HG03025 (cell line): Measurements from ENCODE around the gene OLA1.

ENCODE experiments used
- ATAC-seq: cut with Tn5 transposase; IDR thresholded peaks from one replicate; pipeline ENCODE4 v1.9.1; 2021; ENCODE audit warnings: mild to moderate bottlenecking, moderate library complexity; ENCODE audit not compliant: unreplicated experiment, low FRiP score

Gene OLA1

DNA sequence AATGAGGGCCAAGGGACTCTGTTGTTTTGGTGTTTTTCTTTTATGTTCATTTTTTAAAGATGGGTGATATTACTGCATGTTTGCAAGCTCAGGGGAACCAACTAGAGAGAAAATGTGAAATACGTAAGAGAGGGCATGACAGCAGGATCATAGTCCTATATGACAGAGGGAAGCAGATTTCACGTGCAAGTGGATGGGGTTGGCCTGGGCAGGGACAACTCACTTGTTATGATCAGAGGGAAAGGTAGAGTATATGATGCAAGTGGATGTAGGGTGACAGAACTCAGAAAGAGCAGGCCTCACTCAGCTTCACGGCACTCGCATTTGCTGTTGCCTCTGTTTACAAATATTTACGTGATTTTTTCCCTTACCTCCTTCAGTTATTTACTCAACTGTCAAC is 67.0 kb downstream of the OLA1 start:
- ATAC-seq = no peak

DNA sequence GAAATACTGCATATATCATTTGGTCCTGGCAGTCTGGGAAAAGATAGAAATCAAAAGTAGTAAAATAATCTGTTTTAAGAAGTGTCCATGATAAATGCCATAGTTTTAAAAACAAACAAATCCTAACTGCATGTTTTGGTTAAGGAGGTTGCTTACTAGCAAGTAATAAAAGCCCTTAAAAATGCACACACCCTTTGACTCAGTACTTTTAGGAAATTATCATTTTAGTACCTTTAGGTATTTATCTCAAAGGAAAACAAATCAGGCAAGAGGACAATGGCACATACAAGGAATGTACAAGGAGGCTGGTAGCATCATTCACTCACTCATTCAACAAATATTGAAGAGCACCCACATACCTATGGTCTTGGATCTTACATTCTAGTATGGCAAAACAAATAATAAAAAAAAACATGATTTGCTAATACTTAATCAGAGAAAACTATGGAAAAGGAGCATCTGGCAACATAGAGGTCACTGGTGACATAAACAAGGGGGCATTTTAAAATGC is 67.6 kb downstream of the OLA1 start:
- no peak for ATAC-seq

DNA sequence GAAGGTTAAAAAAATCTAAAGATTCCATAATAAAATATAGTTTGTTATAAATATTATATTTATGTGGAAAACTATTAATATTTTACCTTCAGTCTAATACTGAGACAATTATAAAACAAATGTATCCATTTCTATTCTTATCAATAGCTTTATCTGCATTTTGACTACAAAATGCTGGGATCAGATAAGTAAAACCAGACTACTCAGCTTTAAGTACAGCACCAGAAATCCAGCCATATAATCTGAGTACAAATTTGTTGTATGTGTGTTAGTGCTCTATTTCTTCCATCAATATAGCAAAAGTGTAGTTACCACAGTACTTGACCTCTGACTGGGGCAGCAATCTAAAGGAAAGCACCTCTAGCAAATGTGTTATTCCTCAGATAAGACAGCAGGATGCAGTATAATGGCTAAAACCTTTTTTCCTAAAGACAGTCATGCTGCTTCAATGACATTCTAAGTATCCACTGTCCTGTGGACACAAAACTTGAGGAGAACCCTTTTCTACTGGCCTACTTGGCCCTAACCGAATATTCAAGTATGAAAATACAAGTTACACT is 68.1 kb downstream of the OLA1 start:
- ATAC-seq = no peak

DNA sequence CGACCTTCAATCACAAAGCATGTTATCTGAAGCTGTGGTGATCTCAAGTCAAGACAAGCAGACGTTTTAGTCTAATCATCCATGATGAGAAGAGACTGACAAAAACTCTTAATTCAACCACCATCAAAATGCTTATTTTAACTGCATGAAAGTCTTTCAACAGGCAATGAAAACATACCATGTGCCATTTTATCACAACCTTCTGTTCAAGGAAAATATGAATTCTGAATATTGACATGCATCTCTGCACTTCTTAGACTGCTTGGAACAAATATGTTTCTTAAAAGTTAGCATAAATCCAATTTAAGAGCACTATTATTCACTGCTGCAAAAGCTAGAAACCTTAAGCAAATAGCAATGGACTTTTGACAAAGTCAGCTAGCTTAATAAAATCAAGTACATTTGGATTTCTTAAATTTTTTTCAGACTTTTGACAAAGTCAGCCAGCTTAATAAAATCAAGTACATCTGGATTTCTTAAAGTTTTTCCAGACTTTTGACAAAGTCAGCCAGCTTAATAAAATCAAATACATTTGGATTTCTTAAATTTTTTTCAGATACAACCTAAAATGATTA is 70.9 kb downstream of the OLA1 start:
- ATAC-seq = no peak

DNA sequence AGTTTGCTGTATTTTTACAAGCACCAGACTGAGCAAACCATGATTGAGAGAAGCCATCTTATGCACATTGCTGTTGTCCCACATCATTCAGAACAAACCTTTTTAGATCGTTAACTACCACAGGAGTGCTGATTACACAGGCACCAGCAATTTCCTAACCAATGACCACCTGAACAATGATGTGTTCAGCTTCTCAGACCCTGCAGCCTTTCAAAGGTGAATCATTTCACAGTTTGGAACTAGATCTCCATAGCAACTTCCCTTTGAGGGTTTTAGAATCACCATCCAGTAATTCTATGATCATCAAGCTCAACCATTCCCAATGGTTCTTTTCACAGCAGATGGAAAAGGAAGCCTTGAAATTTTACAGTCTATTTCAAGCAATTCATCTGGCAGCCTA is 71.4 kb downstream of the OLA1 start:
- no peak for ATAC-seq

DNA sequence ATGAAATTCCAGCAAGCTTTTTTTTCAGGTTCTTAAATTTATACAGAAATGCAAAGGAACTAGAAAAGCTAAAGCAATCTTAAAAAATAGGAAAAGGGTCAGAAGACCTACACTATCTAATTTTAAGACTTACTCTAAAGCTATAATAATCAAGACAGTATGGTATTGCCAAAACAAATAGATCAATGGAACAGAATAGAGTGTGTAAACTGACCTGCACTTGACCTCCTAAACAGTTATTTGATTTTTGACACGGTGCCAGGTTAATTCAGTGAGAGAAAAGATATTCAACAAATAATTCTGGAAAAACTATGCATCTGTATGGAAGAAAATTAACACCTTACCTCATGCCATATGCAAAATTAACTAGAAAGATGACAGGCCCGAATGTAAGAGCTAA is 73.6 kb downstream of the OLA1 start:
- ATAC-seq = no peak

DNA sequence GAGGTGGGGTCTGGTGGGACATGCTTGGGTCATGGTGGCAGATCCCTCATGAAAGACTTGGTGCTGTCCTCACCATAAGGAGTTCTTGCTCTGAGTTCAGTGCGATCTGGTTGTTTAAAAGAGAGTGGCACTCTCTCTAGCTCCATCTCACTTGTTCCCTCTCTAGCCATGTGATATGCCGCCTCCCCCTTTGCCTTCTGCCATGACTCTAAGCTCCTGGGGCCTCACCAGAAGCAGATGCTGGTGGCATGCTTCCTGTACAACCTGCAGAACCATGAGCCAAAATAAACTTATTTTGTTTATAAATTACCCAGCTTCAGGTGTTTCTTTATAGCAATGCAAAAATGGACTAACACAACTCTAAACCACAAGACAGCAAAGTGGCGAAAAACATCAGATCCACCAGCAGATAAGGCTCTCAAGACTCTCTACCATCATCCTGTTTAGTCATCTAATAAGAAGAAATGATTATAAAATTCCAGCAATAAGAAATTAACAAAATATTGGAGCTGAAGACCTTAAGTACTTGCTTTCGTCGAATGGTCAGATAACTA is 75.5 kb downstream of the OLA1 start:
- ATAC-seq = no peak

DNA sequence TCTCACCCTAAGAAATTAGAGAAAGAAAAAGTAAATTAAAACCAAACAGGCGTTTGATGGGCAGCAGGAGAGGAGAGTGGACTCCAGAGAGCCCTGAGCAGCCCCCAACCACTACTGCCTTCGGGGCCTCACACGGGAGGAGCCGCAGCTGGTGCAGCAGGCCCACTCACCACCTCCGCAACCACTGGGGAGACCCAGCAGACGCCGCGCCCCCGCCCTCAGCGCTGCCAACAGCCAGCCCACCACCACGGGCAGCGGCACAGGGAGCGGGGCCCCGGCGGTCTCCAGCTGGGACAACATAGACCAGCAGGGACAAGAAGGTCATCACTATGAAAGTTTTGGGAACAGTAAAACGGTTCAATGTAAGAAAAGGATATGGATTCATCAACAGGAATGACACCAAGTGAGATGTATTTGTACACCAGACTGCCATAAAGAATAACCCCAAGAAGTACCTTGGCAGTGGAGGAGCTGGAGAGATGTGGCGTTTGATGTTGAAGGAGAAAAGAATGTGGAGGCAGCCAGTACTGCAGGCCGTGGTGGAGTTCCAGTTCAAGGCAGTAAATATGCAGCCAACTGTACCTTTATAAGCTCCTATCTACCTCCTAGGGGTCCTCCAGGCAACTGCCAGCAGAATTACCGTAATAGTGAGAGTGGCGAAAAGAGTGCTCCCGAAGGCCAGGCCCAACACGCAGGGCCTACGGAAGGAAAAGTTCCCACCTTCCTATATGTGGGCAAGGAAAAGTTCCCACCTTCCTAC is 76.5 kb downstream of the OLA1 start:
- no peak for ATAC-seq

DNA sequence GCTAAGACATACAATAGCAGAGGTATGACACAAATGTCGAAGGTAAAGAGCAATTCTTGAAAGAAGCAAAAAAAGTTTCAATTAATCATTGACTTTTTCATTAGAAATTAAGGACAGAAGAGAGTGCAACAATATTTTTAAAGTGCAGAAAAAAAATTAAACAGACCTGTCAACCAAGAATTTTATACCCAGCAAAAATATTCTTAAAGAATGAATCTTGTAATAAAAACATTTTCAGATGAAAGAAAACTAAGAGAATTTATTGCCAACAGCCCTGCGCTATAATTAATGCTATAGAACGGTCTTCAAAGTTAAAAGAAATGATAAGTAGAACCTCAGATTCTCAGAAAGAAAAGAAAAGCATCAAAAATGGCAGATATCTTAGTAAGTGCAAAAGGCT is 79.0 kb downstream of the OLA1 start:
- no peak for ATAC-seq

DNA sequence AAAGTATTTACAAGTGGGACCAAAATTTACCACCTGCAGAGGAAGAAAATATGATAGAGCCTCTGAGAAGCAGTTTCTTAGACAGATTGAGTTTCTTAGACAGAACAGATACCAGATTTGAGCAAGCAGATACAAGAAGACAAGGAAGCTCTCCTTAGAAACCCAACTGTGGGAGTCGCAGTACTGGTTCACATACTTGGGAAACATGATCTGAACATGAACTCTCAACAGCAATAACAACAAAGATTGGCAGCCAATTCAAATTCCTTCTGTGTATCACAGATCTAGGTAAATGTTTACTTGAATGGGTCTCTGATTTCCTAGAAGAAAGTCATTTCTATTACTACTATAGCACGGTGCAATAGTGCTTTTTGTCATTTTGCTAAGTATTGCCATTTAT is 82.1 kb downstream of the OLA1 start:
- ATAC-seq = no peak

DNA sequence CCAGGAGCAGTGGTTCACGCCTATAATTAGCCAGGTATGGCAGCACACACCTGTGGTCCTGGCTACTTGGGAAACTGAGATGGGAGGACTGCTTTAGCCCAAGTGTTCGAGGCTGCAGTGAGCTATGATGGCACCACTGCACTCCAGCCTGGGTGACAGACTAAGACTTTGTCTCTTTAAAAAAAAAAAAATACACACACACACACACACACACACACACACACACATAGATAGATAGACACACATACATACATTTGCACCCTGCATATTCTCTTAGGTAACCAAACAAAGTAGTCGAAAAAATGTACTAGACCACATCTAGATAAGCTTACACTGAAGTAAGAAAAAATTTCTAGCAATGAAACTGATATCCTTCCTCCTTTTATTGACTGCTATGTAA is 86.8 kb downstream of the OLA1 start:
- ATAC-seq = no peak

DNA sequence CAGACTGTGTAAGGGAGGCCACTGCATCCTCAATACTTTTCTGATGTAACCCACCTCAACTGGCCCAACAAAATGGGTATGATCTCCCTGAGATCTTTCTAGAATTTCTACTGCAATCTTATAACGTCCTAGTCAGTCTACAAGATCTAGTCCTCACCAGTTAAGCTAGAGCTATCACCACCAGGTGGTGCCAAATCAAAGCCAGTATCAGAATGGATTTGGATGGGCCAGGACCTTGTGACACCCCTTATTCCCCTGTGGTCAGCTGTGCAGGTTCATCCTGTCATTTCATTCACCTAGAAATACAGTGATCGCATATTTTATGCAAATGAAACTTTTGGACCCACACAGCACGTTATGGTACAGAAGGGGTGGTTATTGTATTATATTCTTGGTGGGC is 90.3 kb downstream of the OLA1 start:
- no peak for ATAC-seq

DNA sequence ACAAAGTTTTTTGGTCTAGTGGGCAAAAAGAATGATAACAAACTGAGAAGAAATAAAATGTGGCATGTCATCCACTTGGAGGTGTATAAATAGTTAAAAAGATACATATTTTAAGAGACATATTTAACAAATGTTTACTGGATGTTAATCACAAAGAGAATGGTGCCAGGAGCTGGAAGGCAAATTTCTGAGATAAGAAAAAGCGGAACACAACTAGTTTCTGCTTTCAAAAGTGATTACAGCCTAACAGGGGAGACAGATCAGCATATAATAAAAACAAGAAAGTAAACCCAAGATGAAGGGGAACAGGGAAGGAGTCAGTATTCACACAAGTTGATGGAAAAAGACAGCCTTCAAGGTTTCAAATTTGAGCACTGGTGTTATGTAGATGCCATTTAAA is 91.3 kb downstream of the OLA1 start:
- no peak for ATAC-seq

DNA sequence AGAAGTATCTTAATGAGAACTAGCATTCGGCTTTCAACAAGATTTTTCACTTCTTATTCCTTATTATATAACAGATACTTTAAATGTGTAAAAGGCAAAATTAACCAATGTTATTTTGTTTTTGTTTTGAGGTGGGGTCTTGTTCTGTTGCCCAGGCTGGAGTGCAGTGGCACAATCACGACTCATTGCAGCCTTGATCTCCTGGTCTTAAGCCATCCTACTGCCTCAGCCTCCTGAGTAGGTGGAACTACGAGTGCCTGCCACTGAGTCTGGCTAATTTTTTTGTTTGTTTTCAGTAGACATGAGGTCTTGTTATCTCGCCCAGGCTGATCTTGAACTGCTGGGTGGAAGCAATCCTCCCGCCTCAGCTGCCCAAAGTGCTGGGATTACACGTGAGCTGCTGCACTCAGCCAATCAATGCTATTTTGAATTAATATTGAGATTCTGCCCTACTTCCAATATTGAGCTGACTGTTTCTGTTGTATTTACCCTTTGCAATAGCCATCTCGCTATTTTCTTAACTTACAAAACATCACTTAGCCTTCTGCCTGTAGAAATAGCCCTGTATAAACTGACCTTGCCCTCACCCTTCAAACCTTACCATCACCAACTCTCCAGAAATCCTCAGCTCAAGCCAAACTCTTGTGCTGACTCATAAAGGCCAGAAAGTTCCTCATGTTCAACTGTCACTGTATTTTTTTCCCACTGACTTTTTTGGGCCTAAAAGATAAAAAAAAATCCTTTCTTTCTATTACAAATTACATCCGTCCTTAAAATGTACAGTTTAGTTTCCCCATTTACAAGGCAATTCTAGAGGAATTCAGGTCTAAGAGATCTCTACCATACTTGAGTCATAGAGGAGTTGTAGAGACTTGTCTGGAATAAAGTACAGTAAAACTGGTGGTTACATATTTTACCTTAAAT is 94.3 kb downstream of the OLA1 start:
- ATAC-seq = no peak

DNA sequence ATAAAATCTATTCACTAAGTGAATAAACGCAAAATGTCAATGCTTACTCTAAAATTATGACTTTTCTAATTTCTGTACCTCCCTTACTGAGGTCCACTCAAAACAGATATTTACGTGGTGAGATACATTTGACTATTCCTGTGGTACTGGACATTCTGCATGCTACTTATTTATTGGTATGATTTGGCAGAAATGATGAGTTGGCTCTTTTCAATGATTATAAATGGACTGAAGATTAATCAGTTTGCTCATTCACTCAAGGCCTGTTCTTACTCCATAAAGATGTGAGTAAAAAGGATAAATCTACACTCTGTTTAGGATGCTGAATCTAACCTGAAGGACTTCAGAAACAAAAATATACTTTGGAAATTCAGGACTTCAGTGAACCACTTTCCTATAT is 98.8 kb downstream of the OLA1 start:
- no peak for ATAC-seq

DNA sequence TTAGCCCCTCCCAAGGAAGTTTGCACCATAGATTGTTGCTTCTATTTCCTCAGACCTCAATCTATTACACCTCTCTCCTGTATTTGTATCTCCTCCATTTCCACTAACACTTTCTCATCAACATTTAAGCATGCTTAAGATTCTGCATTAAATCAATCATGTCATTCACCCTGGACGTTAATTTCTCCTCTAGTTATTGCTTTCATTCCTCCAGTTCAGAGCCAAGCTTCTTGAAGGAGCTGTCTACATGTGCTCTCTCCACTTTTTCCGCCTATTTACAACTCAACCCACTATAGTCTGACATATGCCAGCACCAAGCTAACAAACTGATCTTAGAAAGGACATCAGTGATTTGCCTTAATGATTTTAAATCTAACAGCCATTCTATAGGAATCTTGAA is 99.5 kb downstream of the OLA1 start:
- ATAC-seq = no peak

DNA sequence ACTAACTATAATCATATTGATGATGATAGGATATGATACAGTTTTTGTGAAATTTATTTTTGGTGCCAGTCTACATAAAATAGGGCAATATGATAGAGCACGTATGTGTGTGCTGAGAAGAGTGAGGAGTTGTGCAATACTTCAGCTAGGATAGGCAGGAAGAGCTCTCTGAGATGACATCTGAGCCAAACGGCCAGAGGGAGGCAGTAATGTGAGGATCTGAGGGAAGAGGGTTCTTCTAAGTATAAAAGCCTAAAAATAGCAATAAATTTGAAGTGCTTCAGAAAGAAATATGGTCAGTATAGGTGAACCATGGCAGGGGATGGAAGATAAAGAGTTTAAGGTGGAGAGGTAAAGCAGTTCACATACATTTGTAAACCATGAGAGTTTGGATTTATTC is 102.5 kb downstream of the OLA1 start:
- ATAC-seq = no peak

DNA sequence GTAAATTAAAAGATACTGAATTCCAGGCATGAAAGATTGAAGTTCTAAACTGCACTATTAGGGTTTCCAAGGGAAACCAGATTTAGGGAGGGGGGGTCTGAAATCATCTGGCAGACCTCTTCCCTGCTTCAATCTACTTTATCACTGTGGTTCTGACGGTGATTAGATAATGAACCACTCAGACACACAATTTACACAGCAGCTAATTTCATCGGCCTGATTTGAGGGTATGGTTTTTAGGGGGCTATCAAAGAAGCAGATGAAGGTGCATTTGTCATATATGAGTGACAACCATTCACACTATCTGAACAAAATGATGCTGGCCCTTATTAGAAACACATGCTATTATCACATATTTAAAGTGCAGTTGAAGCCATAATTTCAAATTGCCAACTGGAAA is 106.0 kb downstream of the OLA1 start:
- ATAC-seq = no peak

DNA sequence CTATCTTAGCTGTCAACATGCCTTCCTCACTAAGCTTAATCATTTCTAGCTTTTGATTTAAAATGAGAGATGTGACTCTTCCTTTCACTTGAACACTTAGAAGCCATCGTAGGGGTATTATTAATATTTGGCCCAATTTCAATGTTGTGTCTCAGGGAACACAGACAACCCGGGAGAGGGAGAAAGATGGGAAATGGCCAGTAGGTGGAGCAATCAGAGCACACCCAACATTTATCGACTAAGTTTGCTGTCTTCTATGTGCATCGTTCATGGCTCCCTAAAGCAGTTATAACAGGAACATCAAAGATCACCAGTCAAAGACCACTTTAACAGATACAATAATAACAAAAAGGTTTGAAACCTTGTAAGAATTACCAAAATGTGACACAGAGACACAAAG is 110.2 kb downstream of the OLA1 start:
- ATAC-seq = no peak

DNA sequence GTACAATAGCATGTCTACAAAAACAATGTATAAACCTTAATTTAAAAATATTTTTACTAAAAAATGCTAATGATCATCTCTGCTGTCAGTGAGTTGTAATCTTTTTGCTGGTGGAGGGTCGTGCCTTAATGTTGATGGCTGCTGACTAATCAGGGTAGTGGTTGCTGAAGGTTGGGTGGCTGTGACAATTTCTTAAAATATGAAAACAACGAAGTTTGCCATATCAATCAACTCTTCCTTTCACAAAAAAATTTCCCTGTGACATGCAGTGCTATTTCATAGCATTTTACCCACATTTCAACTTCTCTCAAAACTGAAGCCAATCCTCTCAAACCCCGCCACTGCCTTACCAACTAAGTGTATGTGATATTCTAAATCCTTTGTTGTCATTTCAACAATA is 112.4 kb downstream of the OLA1 start:
- ATAC-seq = no peak

DNA sequence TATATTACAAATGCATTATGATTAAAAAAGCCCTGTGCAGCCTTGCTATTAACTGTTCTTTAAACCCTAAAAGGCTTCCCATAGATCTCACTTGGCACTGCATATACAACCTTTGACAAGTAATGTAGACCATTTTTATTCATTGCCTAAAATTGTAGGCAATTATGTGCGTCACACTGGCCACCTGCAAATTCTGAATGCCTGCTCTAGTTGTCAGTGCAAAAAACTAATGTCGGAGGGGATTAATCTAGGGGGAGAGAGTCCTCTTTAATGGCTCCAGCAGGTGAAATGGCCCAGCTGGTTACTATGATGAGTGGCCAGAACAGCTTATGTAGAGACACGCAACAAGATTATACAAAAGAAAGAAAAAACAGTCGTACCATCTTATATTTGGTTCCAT is 123.2 kb downstream of the OLA1 start:
- ATAC-seq = no peak
